Measurements from ENCODE around the gene CNTNAP2.
"Not testable (repeated sequence)": the region's sequence is repeated elsewhere in the genome, so short reads cannot be mapped to it uniquely, and the experiment has no call there.

The CNTNAP2 gene

DNA sequence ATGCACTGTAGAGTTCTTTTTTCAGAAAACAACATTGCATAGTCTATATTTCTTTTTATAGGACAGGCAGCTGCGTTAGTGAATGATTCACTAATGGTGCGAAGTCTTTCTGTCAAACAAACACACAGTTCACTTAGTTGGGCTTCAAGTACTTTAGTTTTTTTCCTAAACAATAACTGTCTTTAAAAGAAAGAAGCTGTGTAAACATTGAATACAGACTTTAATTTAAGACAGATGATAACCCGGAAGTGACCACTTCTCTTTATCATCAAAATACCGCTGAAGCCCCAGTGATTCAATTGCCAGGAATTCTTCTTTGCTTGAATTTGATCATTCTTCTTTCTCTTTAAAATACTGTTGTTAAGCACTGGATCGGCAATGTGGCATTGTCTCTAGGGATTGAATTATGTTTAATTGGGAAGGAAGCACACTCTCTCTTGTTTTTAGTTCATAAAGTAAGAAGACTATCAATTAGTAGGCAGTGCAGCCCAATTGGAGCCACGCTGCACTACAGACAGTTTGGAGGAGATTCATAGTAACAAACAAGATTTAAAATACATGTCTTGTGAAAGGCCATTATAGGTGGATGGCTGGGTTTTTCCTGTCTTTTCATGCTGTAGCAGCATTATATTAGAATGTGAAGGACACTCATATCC, 30.4 kb downstream of the CNTNAP2 start:
- no peak for DNase-seq

DNA sequence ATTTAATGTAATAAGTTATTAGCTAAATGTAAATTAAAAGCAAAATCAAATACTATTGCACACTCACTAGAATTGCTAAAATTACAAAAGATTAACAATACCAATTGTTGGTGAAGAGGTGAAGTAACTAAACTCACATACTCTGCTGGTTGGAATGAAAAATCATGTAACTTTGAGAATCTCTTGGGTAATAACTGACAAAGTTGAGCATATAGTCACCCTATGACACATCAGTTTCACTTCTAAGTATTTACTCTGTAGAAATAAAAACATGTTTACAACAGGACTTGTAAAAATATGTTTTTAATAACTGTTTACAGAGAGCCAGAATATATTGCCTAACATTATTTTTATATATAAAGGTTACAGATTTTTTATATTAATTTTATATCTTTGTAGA, 33.6 kb downstream of the CNTNAP2 start:
- DNase-seq = no peak

DNA sequence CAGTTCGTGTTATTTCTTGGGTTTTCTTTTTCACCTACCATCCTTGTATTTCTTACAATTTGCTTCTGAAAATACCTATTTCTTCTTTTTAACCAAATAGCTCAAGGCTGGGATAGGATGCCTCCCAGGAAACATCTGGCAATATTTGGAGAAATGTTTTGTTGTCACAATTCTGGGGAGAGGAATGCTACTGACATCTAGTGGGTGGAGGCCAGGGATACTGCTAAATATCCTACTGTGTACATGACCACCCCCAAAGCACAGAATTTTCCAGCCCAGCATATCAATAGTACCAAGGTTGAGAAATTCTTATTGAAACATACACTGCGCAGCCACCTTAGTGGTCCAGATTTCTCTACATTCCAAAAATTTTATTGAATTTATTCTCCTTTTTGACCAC, 55.5 kb downstream of the CNTNAP2 start:
- DNase-seq = no peak

- no peak for DNase-seq
Measured at GRCh38 chr7:146175716-146176115, 59.1 kb downstream of the CNTNAP2 start.

DNA sequence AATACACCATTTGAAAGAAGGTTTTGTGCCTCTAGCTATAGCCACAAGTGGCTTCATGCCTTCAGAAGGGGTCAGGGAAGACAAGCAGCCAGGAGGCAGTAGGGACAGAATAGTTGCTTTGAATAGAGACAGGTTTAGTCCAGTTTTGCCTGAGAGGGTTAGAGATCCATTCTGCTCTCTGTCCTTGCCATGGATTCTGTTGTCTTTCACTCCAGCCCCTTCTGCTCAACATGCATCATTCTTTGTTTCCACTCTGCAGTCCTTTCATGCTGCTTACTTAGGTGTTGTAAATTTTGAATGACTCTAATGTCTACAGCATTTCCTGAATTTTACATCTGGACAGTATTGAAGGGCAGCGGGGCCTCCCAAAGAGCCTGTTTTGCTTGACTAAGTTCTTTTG, 60.3 kb downstream of the CNTNAP2 start:
- DNase-seq = no peak

- no peak for DNase-seq
Measured at GRCh38 chr7:146177301-146177700, 60.7 kb downstream of the CNTNAP2 start.

GRCh38 chr7:146185844-146186243, 69.2 kb downstream of the CNTNAP2 start:
- DNase-seq = no peak

GRCh38 chr7:146191428-146191827, 74.8 kb downstream of the CNTNAP2 start:
- DNase-seq = not testable (repeated sequence)

DNA sequence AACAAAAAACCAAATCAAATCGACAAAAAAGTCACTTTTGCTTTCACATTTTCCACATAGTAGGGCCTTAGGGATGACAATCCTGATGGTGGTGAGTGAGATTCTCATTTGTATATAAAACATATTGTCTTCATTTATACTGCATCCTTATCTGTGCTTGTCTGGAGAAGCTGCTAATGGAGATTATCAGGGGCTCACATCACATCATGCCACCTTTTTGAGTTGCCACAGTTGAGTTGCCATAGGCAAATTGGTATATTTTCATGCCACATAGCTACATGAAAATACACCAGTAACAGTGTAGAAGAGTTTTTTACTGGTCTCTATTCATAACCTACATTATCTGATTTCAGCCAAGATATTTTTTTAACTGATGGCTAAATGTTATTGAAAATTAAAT, 85.3 kb downstream of the CNTNAP2 start:
- no peak for DNase-seq

DNA sequence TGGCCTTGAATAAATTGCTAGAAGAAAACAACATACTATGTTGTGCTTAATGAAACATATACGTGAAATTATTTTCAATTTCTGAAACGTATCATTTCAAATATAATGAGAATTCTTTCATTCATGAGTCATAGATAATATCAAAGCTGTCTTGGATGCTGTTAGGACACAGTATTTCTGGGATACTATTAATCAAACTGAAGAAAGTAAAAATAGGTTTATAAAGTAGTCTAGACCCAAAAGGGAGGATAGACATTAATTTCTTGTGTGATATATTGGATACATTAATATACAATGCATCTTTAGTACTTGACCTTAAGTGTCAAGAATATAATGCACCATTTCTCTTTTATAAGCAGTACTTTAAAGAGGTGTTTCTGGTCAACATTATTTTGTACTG, 89.7 kb downstream of the CNTNAP2 start:
- DNase-seq = no peak

DNA sequence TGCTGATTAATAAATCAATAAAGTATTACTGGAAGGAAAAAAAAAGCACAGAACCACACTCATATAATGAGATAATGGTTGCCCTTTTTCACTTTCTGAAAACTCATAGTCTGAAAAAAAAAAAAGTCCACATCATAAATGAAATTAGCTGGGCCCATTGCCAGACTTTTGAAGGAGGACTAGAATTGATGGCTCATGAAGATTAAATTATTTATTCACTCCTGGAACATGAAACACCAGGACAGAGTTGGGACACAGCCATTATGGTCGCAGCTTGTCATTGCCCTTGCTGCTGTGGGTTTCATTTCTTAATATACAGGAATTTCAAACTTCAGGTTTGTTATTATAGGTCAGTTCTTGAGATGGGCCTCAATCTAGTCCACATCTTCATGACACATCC, 91.9 kb downstream of the CNTNAP2 start:
- no peak for DNase-seq

GRCh38 chr7:146214842-146215241, 98.2 kb downstream of the CNTNAP2 start:
- DNase-seq = no peak

- DNase-seq = peak in 2 of 51 donors; percentile 1 to 2
Measured at GRCh38 chr7:146216396-146217041, 99.9 kb downstream of the CNTNAP2 start.

DNA sequence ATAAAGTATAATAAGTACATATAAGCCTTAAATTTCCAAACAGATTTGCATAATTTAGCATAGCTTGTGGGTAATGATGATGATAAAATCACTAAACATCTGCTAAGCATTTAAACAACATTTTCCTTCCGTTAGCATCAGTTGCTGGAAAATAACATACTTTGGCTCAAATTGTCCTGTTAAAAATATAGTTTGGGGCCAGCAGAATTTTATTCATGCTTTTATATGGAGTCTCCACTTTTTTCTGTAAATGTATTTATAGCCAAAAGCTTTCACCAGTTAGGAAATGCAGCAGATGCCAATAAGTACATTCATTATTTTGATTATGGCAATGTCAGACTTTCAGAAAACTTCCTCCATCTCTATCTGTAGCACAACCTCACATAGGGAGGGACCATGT, 107.2 kb downstream of the CNTNAP2 start:
- DNase-seq = no peak

GRCh38 chr7:146232604-146233003, 116.0 kb downstream of the CNTNAP2 start:
- no peak for DNase-seq

- DNase-seq = peak in 12 of 51 donors; percentile 1 to 42 (median 10)
Measured at GRCh38 chr7:146235195-146235594, 118.6 kb downstream of the CNTNAP2 start.

GRCh38 chr7:146242661-146243060, 126.1 kb downstream of the CNTNAP2 start:
- DNase-seq = no peak

GRCh38 chr7:146247991-146248390, 131.4 kb downstream of the CNTNAP2 start:
- DNase-seq = not testable (repeated sequence)

DNA sequence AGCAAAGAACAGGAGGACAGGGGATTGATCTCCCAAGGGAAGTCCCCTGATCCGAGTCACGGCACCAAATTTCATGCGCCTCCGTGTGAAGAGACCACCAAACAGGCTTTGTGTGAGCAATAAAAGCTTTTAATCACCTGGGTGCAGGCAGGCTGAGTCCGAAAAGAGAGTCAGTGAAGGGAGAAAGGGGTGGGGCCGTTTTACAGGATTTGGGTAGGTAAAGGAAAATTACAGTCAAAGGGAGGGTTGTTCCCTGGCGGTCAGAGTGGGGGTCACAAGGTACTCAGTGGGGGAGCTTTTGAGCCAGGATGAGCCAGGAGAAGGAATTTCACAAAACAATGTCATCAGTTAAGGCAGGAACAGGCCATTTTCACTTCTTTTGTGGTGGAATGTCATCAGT, 132.1 kb downstream of the CNTNAP2 start:
- DNase-seq = not testable (repeated sequence)

DNA sequence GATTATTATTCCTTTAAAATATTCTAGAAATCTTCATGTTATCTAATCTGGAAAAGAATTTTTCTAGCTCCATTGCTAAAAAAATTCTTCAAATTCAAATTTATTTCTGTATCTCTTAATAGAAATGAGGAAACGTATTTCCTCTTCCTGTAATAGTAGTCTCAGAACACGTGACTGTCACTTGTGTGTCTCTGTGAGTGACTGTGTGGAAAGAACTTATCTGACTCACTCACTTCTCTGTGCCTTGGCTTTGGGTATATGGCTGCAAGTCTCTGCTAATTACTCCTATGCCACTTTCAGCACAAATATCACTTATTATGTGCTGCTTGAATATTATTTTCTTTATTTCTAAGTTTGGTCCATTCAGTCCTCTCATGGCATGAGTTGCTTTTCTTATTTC, 132.7 kb downstream of the CNTNAP2 start:
- no peak for DNase-seq

GRCh38 chr7:146255609-146256008, 139.0 kb downstream of the CNTNAP2 start:
- DNase-seq = no peak

DNA sequence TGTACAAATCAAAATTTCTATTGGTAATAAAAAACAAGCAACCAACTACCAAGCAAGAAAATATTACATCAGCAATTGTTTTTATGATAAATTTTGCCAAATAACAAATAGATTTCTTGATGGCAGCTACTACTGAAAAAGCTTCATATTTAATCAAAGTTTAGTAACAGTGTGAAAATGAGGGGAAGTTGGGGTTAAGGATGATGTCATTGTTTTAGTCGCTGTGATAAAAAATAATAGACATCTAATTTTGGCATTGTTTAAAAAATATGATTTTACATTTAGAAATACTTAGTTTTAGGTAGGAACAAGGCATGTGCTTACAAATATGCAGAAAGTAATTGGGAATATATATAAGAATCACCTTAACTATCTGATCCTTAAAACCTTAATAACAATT, 145.9 kb downstream of the CNTNAP2 start:
- DNase-seq = no peak

DNA sequence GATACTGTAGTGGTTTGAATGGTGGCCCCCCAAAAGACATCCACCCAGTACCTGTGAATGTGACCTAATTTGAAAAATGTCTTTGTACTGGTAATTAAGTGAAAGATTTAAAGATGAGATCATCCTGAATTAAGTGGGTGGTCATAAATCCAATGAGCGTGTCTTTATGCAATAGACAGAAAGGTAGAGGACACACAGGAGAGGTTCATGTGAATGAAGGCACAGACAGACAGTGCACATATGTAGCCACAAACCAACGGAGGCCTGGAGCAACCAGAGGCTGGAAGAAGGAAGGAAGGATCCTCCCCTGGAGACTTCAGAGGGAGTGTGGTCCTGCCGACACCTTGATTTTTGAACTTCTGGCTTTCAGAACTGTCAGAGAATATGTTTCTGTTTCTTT, 160.3 kb downstream of the CNTNAP2 start:
- no peak for DNase-seq

- no peak for DNase-seq
Measured at GRCh38 chr7:146285418-146285817, 168.8 kb downstream of the CNTNAP2 start.
